ENCODE results near the gene TBC1D2B. TPM values are rescaled to one million over a fixed set of nuclear protein-coding genes. Genes with fewer than 3 reads are reported as not detected.

Gene TBC1D2B
- total RNA-seq, 1 experiment from 2014 or later = 50.0 TPM

GRCh38 chr15:78087951-78088772 lies 10.7 kb upstream of the TBC1D2B start:
- no peaks in the 10 kb centered on the region for H3K9me3 Mint-ChIP-seq (ENCODE audit: low read depth, unreplicated experiment)
- DNase-seq = no peak
- H3K4me3 Mint-ChIP-seq (ENCODE audit: low read depth, unreplicated experiment) = no peak overlapping the region
- intact Hi-C loops (cut with micrococcal nuclease; ENCODE audit: unreplicated experiment) = no loop called here
- peaks cover 8% of the 10 kb centered on the region for H3K4me1 Mint-ChIP-seq (ENCODE audit: low read depth, unreplicated experiment)
- H3K27me3 Mint-ChIP-seq (ENCODE audit: unreplicated experiment) = no peaks in the 10 kb centered on the region
- no TSS peak for BruUV-seq (replicated peaks)
- H3K27ac Mint-ChIP-seq (ENCODE audit: unreplicated experiment) = no peak overlapping the region
- H3K36me3 Mint-ChIP-seq (ENCODE audit: insufficient read depth, unreplicated experiment) = no peaks in the 10 kb centered on the region
- TF ChIP-seq, protein P1, sequence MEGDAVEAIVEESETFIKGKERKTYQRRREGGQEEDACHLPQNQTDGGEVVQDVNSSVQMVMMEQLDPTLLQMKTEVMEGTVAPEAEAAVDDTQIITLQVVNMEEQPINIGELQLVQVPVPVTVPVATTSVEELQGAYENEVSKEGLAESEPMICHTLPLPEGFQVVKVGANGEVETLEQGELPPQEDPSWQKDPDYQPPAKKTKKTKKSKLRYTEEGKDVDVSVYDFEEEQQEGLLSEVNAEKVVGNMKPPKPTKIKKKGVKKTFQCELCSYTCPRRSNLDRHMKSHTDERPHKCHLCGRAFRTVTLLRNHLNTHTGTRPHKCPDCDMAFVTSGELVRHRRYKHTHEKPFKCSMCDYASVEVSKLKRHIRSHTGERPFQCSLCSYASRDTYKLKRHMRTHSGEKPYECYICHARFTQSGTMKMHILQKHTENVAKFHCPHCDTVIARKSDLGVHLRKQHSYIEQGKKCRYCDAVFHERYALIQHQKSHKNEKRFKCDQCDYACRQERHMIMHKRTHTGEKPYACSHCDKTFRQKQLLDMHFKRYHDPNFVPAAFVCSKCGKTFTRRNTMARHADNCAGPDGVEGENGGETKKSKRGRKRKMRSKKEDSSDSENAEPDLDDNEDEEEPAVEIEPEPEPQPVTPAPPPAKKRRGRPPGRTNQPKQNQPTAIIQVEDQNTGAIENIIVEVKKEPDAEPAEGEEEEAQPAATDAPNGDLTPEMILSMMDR (IDR thresholded peaks at IDR 0.05; ENCODE audit: unreplicated experiment) = no peak
- CTCF ChIA-PET = no interaction called here

DNA sequence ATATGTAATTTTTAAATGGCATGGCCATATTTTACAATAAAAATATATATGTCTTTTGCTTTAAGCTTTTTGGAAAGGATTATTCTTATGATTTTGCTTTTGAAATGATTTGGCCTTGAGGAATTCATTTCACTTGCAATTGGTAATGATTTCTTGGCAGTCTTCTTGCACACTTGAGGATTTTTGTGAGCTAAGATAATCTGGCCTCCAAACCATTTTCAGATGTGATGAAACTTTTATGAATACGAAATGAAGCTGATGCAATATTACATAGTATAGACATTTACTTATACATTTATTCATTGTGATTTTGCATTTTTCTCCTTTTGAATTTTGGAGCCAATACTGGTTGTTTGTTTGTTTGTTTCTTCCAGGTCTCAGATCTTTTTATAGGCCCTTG lies 8.4 kb upstream of the TBC1D2B start:
- Mint-ChIP-seq H3K4me1 (ENCODE audit: low read depth, unreplicated experiment) (peaks cover 16% of the 10 kb centered on the region), H3K36me3 (ENCODE audit: insufficient read depth, unreplicated experiment) (no peaks in the 10 kb centered on the region), H3K27me3 (ENCODE audit: unreplicated experiment) (no peaks in the 10 kb centered on the region), H3K9me3 (ENCODE audit: low read depth, unreplicated experiment) (no peaks in the 10 kb centered on the region), H3K4me3 (ENCODE audit: low read depth, unreplicated experiment) (no peak overlapping the region), H3K27ac (ENCODE audit: unreplicated experiment) (no peak overlapping the region)
- CTCF ChIA-PET = no interaction called here
- no peak for DNase-seq
- intact Hi-C loops (cut with micrococcal nuclease; ENCODE audit: unreplicated experiment) = no loop called here
- TF ChIP-seq, protein P1 (IDR thresholded peaks at IDR 0.05; ENCODE audit: unreplicated experiment) = no peak
- BruUV-seq (replicated peaks) = no TSS peak

DNA sequence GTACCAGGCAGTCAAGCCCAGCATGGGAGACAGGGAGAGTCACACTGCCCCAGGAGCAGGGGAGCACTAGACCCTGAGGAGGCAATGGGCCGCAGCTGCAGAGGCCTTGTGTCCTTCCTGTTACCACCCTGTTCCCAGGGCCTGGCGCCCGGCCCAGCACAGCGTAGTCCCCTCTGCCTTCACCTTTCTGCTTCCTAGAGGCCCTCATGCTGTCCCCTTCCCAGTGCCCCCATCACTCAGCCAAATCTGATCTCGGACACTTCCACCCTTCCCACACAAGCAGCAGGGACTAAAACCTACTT lies 6.9 kb upstream of the TBC1D2B start:
- BruUV-seq (replicated peaks) = no TSS peak
- Mint-ChIP-seq H3K9me3 (ENCODE audit: low read depth, unreplicated experiment) (no peaks in the 10 kb centered on the region), H3K4me3 (ENCODE audit: low read depth, unreplicated experiment) (no peak overlapping the region), H3K27ac (ENCODE audit: unreplicated experiment) (no peak overlapping the region), H3K36me3 (ENCODE audit: insufficient read depth, unreplicated experiment) (no peaks in the 10 kb centered on the region), H3K27me3 (ENCODE audit: unreplicated experiment) (no peaks in the 10 kb centered on the region), H3K4me1 (ENCODE audit: low read depth, unreplicated experiment) (peaks cover 21% of the 10 kb centered on the region)
- no peak for DNase-seq
- TF ChIP-seq, protein P1 (IDR thresholded peaks at IDR 0.05; ENCODE audit: unreplicated experiment) = no peak
- intact Hi-C loops (cut with micrococcal nuclease; ENCODE audit: unreplicated experiment) = no loop called here
- CTCF ChIA-PET = no interaction called here

GRCh38 chr15:78083687-78084448 lies 6.4 kb upstream of the TBC1D2B start:
- BruUV-seq (replicated peaks) = no TSS peak

More at GRCh38 chr15:78083687-78084448, 6.4 kb upstream of the TBC1D2B start:
- CTCF ChIA-PET = interaction anchor here (0.6 kb wide), 1 partner anchor 115 kb away, joined by 4 read pairs; no protein-coding TSS in a partner anchor
- Mint-ChIP-seq H3K27me3 (ENCODE audit: unreplicated experiment) (no peaks in the 10 kb centered on the region), H3K27ac (ENCODE audit: unreplicated experiment) (no peak overlapping the region), H3K36me3 (ENCODE audit: insufficient read depth, unreplicated experiment) (no peaks in the 10 kb centered on the region), H3K4me1 (ENCODE audit: low read depth, unreplicated experiment) (peaks cover 24% of the 10 kb centered on the region), H3K4me3 (ENCODE audit: low read depth, unreplicated experiment) (no peak overlapping the region), H3K9me3 (ENCODE audit: low read depth, unreplicated experiment) (no peaks in the 10 kb centered on the region)
- no peak for DNase-seq
- TF ChIP-seq, protein P1 (IDR thresholded peaks at IDR 0.05; ENCODE audit: unreplicated experiment) = no peak
- intact Hi-C loops (cut with micrococcal nuclease; ENCODE audit: unreplicated experiment) = no loop called here
